GM21447 (cell line): ENCODE results near the gene WWC2.

Experiments used
- ATAC-seq: cut with Tn5 transposase; IDR thresholded peaks from one replicate; pipeline ENCODE4 v1.9.1; 2021; ENCODE audit not compliant: unreplicated experiment

The WWC2 gene

GRCh38 chr4:183253451-183253850 lies 154.4 kb downstream of the WWC2 start:
- no peak for ATAC-seq

GRCh38 chr4:183254162-183254561 lies 155.1 kb downstream of the WWC2 start:
- no peak for ATAC-seq

- ATAC-seq: no peak
Measured at GRCh38 chr4:183255487-183255886, 156.4 kb downstream of the WWC2 start.

GRCh38 chr4:183256343-183256742 lies 157.3 kb downstream of the WWC2 start:
- ATAC-seq: no peak

GRCh38 chr4:183256756-183257385 lies 157.8 kb downstream of the WWC2 start:
- peak; percentile 78 for ATAC-seq

GRCh38 chr4:183257808-183258207 lies 158.8 kb downstream of the WWC2 start:
- ATAC-seq: no peak

GRCh38 chr4:183260491-183261151 lies 161.6 kb downstream of the WWC2 start:
- no peak for ATAC-seq

GRCh38 chr4:183261953-183262775 lies 163.1 kb downstream of the WWC2 start:
- peak; percentile 97 for ATAC-seq

- ATAC-seq: no peak
Measured at GRCh38 chr4:183262776-183263100, 163.7 kb downstream of the WWC2 start.

- no peak for ATAC-seq
Measured at GRCh38 chr4:183263787-183264386, 164.8 kb downstream of the WWC2 start.

GRCh38 chr4:183264614-183265013 lies 165.6 kb downstream of the WWC2 start:
- no peak for ATAC-seq

GRCh38 chr4:183266371-183266770 lies 167.3 kb downstream of the WWC2 start:
- no peak for ATAC-seq

- ATAC-seq: no peak
Measured at GRCh38 chr4:183268556-183268955, 169.5 kb downstream of the WWC2 start.

- no peak for ATAC-seq
Measured at GRCh38 chr4:183272384-183272783, 173.3 kb downstream of the WWC2 start.

GRCh38 chr4:183276106-183276505 lies 177.0 kb downstream of the WWC2 start:
- ATAC-seq: no peak

- ATAC-seq: no peak
Measured at GRCh38 chr4:183284258-183284785, 185.3 kb downstream of the WWC2 start.

GRCh38 chr4:183284965-183285364 lies 185.9 kb downstream of the WWC2 start:
- no peak for ATAC-seq

GRCh38 chr4:183285886-183286285 lies 186.8 kb downstream of the WWC2 start:
- no peak for ATAC-seq

- peak; percentile 14 for ATAC-seq
Measured at GRCh38 chr4:183286590-183287308, 187.7 kb downstream of the WWC2 start.

- ATAC-seq: peak; percentile 88
Measured at GRCh38 chr4:183287309-183287659, 188.2 kb downstream of the WWC2 start.

GRCh38 chr4:183287677-183288076 lies 188.6 kb downstream of the WWC2 start:
- ATAC-seq: peak; percentile 75
